HepG2 (cell line): ENCODE results near the gene AGAP1. TPM values are rescaled to one million over a fixed set of nuclear protein-coding genes. Genes with fewer than 3 reads are reported as not detected.

Experiments
- ATAC-seq: fragments of 200-7000 bp; cut with Tn5 transposase; 3 replicates; pipeline ENCODE4 v1.9.1; 2020; ENCODE audit warnings: mild to moderate bottlenecking, moderate library complexity
- BruUV-seq: library from RNA; stranded (reverse); fragments of 400-500 nt; replicated peaks from 2 replicates; lab custom pipeline; 2021; lab: Mats Ljungman, UMichigan
- CTCF ChIA-PET: fragments of 300-600 bp; formaldehyde crosslinking; extraction: SDS; loops from one replicate; lab custom pipeline; 2021; ENCODE audit warnings: low total read pairs, inconsistent platforms, low intra/inter-chr PET ratio; lab: Yijun Ruan, JAX
- POLR2A ChIA-PET: fragments of 350-600 bp; sonication (Branson Sonifier 250); formaldehyde crosslinking; loops from one replicate; lab custom pipeline; 2020; ENCODE audit warnings: antibody characterized with exemption, inconsistent platforms; lab: Yijun Ruan, JAX
- DNase-seq: peaks from one replicate; pipeline ENCODE4 v3.0.0-alpha.2; 2015; ENCODE audit warnings: low spot score
- FAIRE-seq: peaks from 3 replicates; lab custom pipeline; 2011; peaks lifted over from hg19 to GRCh38; lab: Jason Lieb, UNC
- H2AFZ ChIP-seq: one replicate; pipeline ENCODE4 v1.6.1; 2011; ENCODE audit warnings: low read length, inconsistent platforms
- H3K27ac ChIP-seq: fragments of 300-600 bp; 3 replicates; pipeline ENCODE4 v1.8.0; 2011; ENCODE audit warnings: mixed run types, mild to moderate bottlenecking, mixed read lengths, low read length, inconsistent platforms; ENCODE audit not compliant: insufficient read depth; ENCODE audit errors: extremely low read length
- H3K27me3 ChIP-seq, 2 experiments: fragments of 200-600 bp in 1 of 2; 2 replicates in 1 of 2; 3 replicates in 1 of 2; pipeline versions ENCODE4 v1.6.0 to v1.8.0; 2011; ENCODE audit warnings: low read length in 2 of 2, mild to moderate bottlenecking in 2 of 2, moderate library complexity in 2 of 2, inconsistent platforms in 1 of 2; ENCODE audit not compliant: insufficient read depth in 2 of 2, control insufficient read depth in 1 of 2
- H3K36me3 ChIP-seq, 2 experiments: fragments of 200-600 bp in 1 of 2; replicated peaks in 1 of 2; 2 replicates in 1 of 2; 3 replicates in 1 of 2; pipeline versions ENCODE4 v1.5.1 to v1.8.0; 2011; ENCODE audit warnings: low read length in 2 of 2, inconsistent platforms in 1 of 2; ENCODE audit not compliant: insufficient read depth in 2 of 2, control insufficient read depth in 1 of 2
- H3K4me1 ChIP-seq: 2 replicates; pipeline ENCODE4 v1.5.1; 2012; ENCODE audit warnings: low read length, inconsistent platforms; ENCODE audit not compliant: insufficient read depth
- H3K4me2 ChIP-seq: 2 replicates; pipeline ENCODE4 v1.6.0; 2011; ENCODE audit warnings: low read depth, low read length, inconsistent platforms
- H3K4me3 ChIP-seq, 3 experiments: fragments of 200-600 bp in 1 of 3; sonication (generic), shearing (Covaris generic) in 1 of 3; replicated peaks in 1 of 3; 2 replicates each; pipeline ENCODE4 v1.5.1; 2011 to 2016; ENCODE audit warnings: low read length in 3 of 3, inconsistent platforms in 2 of 3, low read depth in 2 of 3, mild to moderate bottlenecking in 2 of 3, control low read depth in 1 of 3, mixed read lengths in 1 of 3; ENCODE audit not compliant: insufficient read depth in 1 of 3
- H3K79me2 ChIP-seq: one replicate; pipeline ENCODE4 v1.6.1; 2011; ENCODE audit warnings: low read length, inconsistent platforms; ENCODE audit not compliant: insufficient read depth
- H3K9ac ChIP-seq: 2 replicates; pipeline ENCODE4 v1.6.0; 2011; ENCODE audit warnings: mild to moderate bottlenecking, low read depth, low read length, inconsistent platforms; ENCODE audit not compliant: insufficient read depth
- H3K9me3 ChIP-seq: 2 replicates; pipeline ENCODE4 v1.5.1; 2012; ENCODE audit warnings: mild to moderate bottlenecking, low read length
- H4K20me1 ChIP-seq: 2 replicates; pipeline ENCODE4 v1.6.0; 2011; ENCODE audit warnings: inconsistent platforms, mild to moderate bottlenecking, low read length, moderate library complexity; ENCODE audit not compliant: insufficient read depth
- ASH2L ChIP-seq: fragments of 300-600, 200-600 bp; sonication (generic); IDR thresholded peaks from 2 replicates; pipeline ENCODE4 v1.7.0; 2017; ENCODE audit warnings: low read depth, mild to moderate bottlenecking, moderate library complexity, mixed read lengths, low read length; ENCODE audit not compliant: insufficient read length
- BHLHE40 ChIP-seq: IDR thresholded peaks from 2 replicates; pipeline ENCODE4 v1.6.1; 2011; ENCODE audit warnings: low read length, improper control_type of control experiment
- ESRRA ChIP-seq: sonication (generic); formaldehyde crosslinking; IDR thresholded peaks from 2 replicates; pipeline ENCODE4 v1.5.1; 2020; ENCODE audit warnings: mild to moderate bottlenecking, low read depth, missing genetic modification reagents
- FOXO1 ChIP-seq: sonication (generic); formaldehyde crosslinking; IDR thresholded peaks from 2 replicates; pipeline ENCODE4 v1.4.0; 2020; ENCODE audit warnings: missing genetic modification reagents
- GATA4 ChIP-seq: sonication (generic); IDR thresholded peaks from 2 replicates; pipeline ENCODE4 v1.6.1; 2016; ENCODE audit warnings: antibody characterized with exemption, low read depth, borderline replicate concordance
- GTF3A ChIP-seq: sonication (generic); formaldehyde crosslinking; conservative IDR thresholded peaks from 2 replicates; pipeline ENCODE4 v1.4.0; 2020; ENCODE audit warnings: mild to moderate bottlenecking, missing genetic modification reagents
- HDAC6 ChIP-seq: fragments of 200-600 bp; sonication (generic); IDR thresholded peaks from 2 replicates; pipeline ENCODE4 v1.7.0; 2017; ENCODE audit warnings: mild to moderate bottlenecking, antibody characterized with exemption, low read length, low read depth
- NPAS2 ChIP-seq: sonication (generic); formaldehyde crosslinking; IDR thresholded peaks from 2 replicates; pipeline ENCODE4 v1.8.0; 2022; ENCODE audit warnings: mild to moderate bottlenecking, missing genetic modification reagents, borderline replicate concordance
- NR2F1 ChIP-seq, 2 experiments: fragments of 450-650 bp in 1 of 2; formaldehyde crosslinking in 1 of 2; IDR thresholded peaks; 2 replicates each; pipeline versions ENCODE4 v1.5.0 to v1.6.1; 2016 to 2020; ENCODE audit warnings: mild to moderate bottlenecking in 1 of 2, missing compliant biosample characterization in 1 of 2, missing genetic modification reagents in 1 of 2, moderate library complexity in 1 of 2
- PAX8 ChIP-seq: sonication (generic); formaldehyde crosslinking; IDR thresholded peaks from 2 replicates; pipeline ENCODE4 v1.8.0; 2022; ENCODE audit warnings: mild to moderate bottlenecking, missing genetic modification reagents, borderline replicate concordance
- REXO4 ChIP-seq: sonication (generic); formaldehyde crosslinking; IDR thresholded peaks from 2 replicates; pipeline ENCODE4 v1.8.0; 2022; ENCODE audit warnings: missing genetic modification reagents, mild to moderate bottlenecking, borderline replicate concordance
- RXRB ChIP-seq: IDR thresholded peaks from 2 replicates; pipeline ENCODE4 v1.6.1; 2016; ENCODE audit warnings: borderline replicate concordance, missing genetic modification reagents, missing compliant biosample characterization
- SMYD3 ChIP-seq: sonication (generic); formaldehyde crosslinking; IDR thresholded peaks from 2 replicates; pipeline ENCODE4 v1.8.1; 2023; ENCODE audit warnings: mild to moderate bottlenecking, missing genetic modification reagents
- TAF1 ChIP-seq: sonication (generic); formaldehyde crosslinking; IDR thresholded peaks from 2 replicates; pipeline ENCODE4 v1.4.0; 2020; ENCODE audit warnings: missing genetic modification reagents
- TGIF2 ChIP-seq: IDR thresholded peaks from 2 replicates; pipeline ENCODE4 v1.6.1; 2016; ENCODE audit warnings: control low read depth, missing compliant biosample characterization
- XRCC5 ChIP-seq: fragments of 200-400 bp; formaldehyde crosslinking; optimal IDR thresholded peaks from 2 replicates; pipeline ENCODE3; 2017; ENCODE audit warnings: mild to moderate bottlenecking, low read length
- ZFP37 ChIP-seq: sonication (generic); formaldehyde crosslinking; IDR thresholded peaks from 2 replicates; pipeline ENCODE4 v1.4.0; 2020; ENCODE audit warnings: missing genetic modification reagents, borderline replicate concordance
- ZIK1 ChIP-seq: sonication (generic); formaldehyde crosslinking; IDR thresholded peaks from 2 replicates; pipeline ENCODE4 v1.5.0; 2020; ENCODE audit warnings: mild to moderate bottlenecking, low read depth, missing genetic modification reagents, borderline replicate concordance
- ZNF10 ChIP-seq: sonication (generic); formaldehyde crosslinking; IDR thresholded peaks from 2 replicates; pipeline ENCODE4 v1.4.0; 2020; ENCODE audit warnings: mild to moderate bottlenecking, low read depth, missing genetic modification reagents, borderline replicate concordance
- ZNF234 ChIP-seq: sonication (generic); formaldehyde crosslinking; conservative IDR thresholded peaks from 2 replicates; pipeline ENCODE4 v1.5.1; 2020; ENCODE audit warnings: mild to moderate bottlenecking, missing genetic modification reagents
- ZNF563 ChIP-seq: sonication (generic); formaldehyde crosslinking; IDR thresholded peaks from 2 replicates; pipeline ENCODE4 v1.8.0; 2022; ENCODE audit warnings: mild to moderate bottlenecking, moderate library complexity, missing genetic modification reagents
- ZNF564 ChIP-seq: sonication (generic); formaldehyde crosslinking; IDR thresholded peaks from 2 replicates; pipeline ENCODE4 v1.8.1; 2023; ENCODE audit warnings: mild to moderate bottlenecking, missing genetic modification reagents
- WGBS: methylation state at CpG from one replicate; pipeline ENCODE4 v1.1.6; 2017; ENCODE audit warnings: low lambda C conversion rate; 5-methylcytosine and 5-hydroxymethylcytosine counted together
- in situ Hi-C: cut with HindIII; loops from 2 replicates; pipeline ENCODE4 v1.10.0; 2017; ENCODE audit warnings: low pct_unique_long_range_greater_than_20kb; ENCODE audit not compliant: extremely low pct_ligation_motif_present
- intact Hi-C: fragments of 100-400 bp; cut with micrococcal nuclease; formaldehyde crosslinking; loops from one replicate; pipeline ENCODE4 v1.10.0; 2022; ENCODE audit not compliant: unreplicated experiment
- polyA plus RNA-seq, 8 experiments: library from polyadenylated mRNA; depleted of rRNA in 3 of 8; stranded (reverse) in 7 of 8; unstranded in 1 of 8; fragments of >200 nt; fragmentation: Illumina TruSeq in 4 of 8; extraction: Trizol in 4 of 8; gene quantifications; 2 replicates each; pipeline versions ENCODE4 v1.2.1 to v1.2.3, GENCODE V29; 2011 to 2016; ENCODE audit warnings: low read depth in 4 of 8, missing spikeins in 1 of 8, mixed read lengths in 1 of 8; ENCODE audit not compliant: insufficient read depth in 1 of 8
- total RNA-seq, 5 experiments: library from RNA; depleted of rRNA; stranded (reverse); fragments of >200 nt; fragmentation: Illumina TruSeq; extraction: Trizol; gene quantifications; 2 replicates each; pipeline ENCODE4 v1.2.3, GENCODE V29; 2016; ENCODE audit warnings: low read depth in 1 of 5
- TF ChIP-seq, protein P1 (sequence below): sonication (generic); formaldehyde crosslinking; IDR thresholded peaks from 2 replicates; pipeline ENCODE4 v1.8.0; 2022; ENCODE audit warnings: missing genetic modification reagents, low read depth, mild to moderate bottlenecking, borderline replicate concordance
- TF ChIP-seq, protein P2 (sequence below): IDR thresholded peaks from 2 replicates; pipeline ENCODE4 v1.6.1; 2016; ENCODE audit warnings: missing genetic modification reagents, missing compliant biosample characterization
- TF ChIP-seq, protein P3 (sequence below): sonication (generic); formaldehyde crosslinking; IDR thresholded peaks from 2 replicates; pipeline ENCODE4 v1.4.0; 2020; ENCODE audit warnings: missing genetic modification reagents

The AGAP1 gene
- total and polyA plus RNA-seq, 2 of the 13 experiments (the other 11 are each of a cell fraction or from before 2014, with no cell fraction given), result 21.2 to 32.7 TPM

DNA sequence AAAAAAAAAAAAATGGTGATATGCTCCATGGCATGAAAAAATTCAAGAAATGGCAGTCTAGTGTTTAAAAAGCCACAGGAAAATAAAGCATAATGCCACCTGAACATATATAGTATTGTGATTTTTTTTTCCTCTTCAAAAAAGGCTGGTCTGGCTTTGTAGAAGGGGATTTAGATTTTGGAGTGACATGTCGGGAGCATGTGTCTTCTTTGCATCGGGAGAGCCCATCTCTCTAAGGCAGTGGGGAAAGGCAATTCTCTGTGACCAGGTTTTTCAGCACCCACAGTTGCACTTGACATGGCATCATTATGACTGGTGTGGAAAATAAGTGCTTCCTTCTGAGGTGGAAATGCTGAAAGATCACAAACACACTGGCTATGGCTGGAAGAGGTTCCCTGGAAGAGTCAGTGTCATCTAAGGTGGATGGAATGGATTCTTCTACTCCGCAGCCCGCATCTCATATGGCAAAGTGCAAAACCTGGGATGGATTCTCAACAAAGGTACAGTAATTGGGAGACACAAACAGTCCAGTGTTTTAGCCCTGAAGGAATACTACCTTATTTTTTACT, 172.5 kb downstream of the AGAP1 start:
- H3K9ac ChIP-seq, result 0 out of 2 replicates have a peak overlapping the region, but pooled peaks have one; percentile 10
- no peaks in the 10 kb centered on the region for H3K36me3 ChIP-seq
- in situ Hi-C loops, result no loop called here
- POLR2A ChIA-PET, result no interaction called here
- BruUV-seq, result no TSS peak
- H4K20me1 ChIP-seq, result peaks cover 43% of the 10 kb centered on the region
- FAIRE-seq (peak; percentile 77), DNase-seq (peak; percentile 77), ATAC-seq (peak; percentile 53)
- intact Hi-C loops, result loop anchor here (5.0 to 10.0 kb wide), 2 partner anchors 69 to 171 kb away; partner anchors contain the start of gene AGAP1
- no peak overlapping the region for H2AFZ ChIP-seq
- peaks cover 42% of the 10 kb centered on the region for H3K4me1 ChIP-seq
- H3K4me2 ChIP-seq, result peak overlapping the region; percentile 74
- no peaks in the 10 kb centered on the region for H3K9me3 ChIP-seq
- peak overlapping the region; percentile 5 to 51 (median 36); a peak in 4 of 6 replicates for H3K4me3 ChIP-seq
- 10% methylated on average over 4 of the region's 4 CpGs for WGBS
- peaks cover 32% of the 10 kb centered on the region for H3K79me2 ChIP-seq
- CTCF ChIA-PET, result no interaction called here
- peak overlapping the region; percentile 8 for H3K27ac ChIP-seq
- H3K27me3 ChIP-seq, result no peaks in the 10 kb centered on the region
- TF ChIP-seq REXO4 (CRISPR knock-in tag) (no peak), TGIF2 (CRISPR knock-in tag) (no peak; the same call in 1 of the 2 replicates), TAF1 (0 out of 2 replicates have a peak, but pooled peaks have one; percentile 19), ZNF234 (CRISPR knock-in tag) (no peak), NPAS2 (CRISPR knock-in tag) (no peak), GTF3A (CRISPR knock-in tag) (no peak), HDAC6 (no peak), SMYD3 (CRISPR knock-in tag) (0 out of 2 replicates have a peak, but pooled peaks have one; percentile 25), RXRB (peak; percentile 52; the same call in 1 of the 2 replicates), FOXO1 (CRISPR knock-in tag) (no peak), XRCC5 (peak; percentile 77), ZNF10 (no peak), ZIK1 (CRISPR knock-in tag) (no peak), ZNF563 (CRISPR knock-in tag) (no peak), ESRRA (CRISPR knock-in tag) (no peak), ZFP37 (CRISPR knock-in tag) (no peak), BHLHE40 (peak; percentile 90), NR2F1 (CRISPR knock-in tag; IDR thresholded peaks at IDR 0.05) (no peak), ASH2L (peak; percentile 48), GATA4 (no peak), ZNF564 (no peak), PAX8 (no peak)
- TF ChIP-seq, protein P1, sequence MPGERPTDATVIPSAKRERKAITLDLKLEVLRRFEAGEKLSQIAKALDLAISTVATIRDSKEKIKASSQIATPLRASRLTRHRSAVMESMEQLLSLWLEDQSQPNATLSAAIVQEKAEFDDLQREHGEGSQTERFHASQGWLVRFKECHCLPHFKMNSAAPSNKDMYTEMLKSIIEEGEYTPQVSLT, result no peak
- TF ChIP-seq, protein P2, sequence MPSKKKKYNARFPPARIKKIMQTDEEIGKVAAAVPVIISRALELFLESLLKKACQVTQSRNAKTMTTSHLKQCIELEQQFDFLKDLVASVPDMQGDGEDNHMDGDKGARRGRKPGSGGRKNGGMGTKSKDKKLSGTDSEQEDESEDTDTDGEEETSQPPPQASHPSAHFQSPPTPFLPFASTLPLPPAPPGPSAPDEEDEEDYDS (CRISPR knock-in tag), result peak; percentile 24; the same call in 1 of the 2 replicates
- TF ChIP-seq, protein P3, sequence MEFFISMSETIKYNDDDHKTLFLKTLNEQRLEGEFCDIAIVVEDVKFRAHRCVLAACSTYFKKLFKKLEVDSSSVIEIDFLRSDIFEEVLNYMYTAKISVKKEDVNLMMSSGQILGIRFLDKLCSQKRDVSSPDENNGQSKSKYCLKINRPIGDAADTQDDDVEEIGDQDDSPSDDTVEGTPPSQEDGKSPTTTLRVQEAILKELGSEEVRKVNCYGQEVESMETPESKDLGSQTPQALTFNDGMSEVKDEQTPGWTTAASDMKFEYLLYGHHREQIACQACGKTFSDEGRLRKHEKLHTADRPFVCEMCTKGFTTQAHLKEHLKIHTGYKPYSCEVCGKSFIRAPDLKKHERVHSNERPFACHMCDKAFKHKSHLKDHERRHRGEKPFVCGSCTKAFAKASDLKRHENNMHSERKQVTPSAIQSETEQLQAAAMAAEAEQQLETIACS (CRISPR knock-in tag), result peak; percentile 86
